NCI-H446 treated with DMSO at 0.1 percent for 48 hours (cell line): ENCODE measurements around the gene NADSYN1.

Experiments used
- DNase-seq: peaks from one replicate; lab custom pipeline; 2025; lab: John Stamatoyannopoulos, UW

Gene NADSYN1

GRCh38 chr11:71474141-71474770 lies 21.3 kb downstream of the NADSYN1 start:
- no peak for DNase-seq

GRCh38 chr11:71474771-71475483 lies 21.9 kb downstream of the NADSYN1 start:
- DNase-seq, result no peak

GRCh38 chr11:71476031-71476430 lies 23.0 kb downstream of the NADSYN1 start:
- no peak for DNase-seq

- DNase-seq, result no peak
Measured at GRCh38 chr11:71476926-71477640, 24.1 kb downstream of the NADSYN1 start.

GRCh38 chr11:71477641-71478527 lies 24.9 kb downstream of the NADSYN1 start:
- DNase-seq, result no peak

GRCh38 chr11:71478528-71478840 lies 25.5 kb downstream of the NADSYN1 start:
- no peak for DNase-seq

GRCh38 chr11:71481101-71481960 lies 28.3 kb downstream of the NADSYN1 start:
- DNase-seq, result no peak

GRCh38 chr11:71482216-71482615 lies 29.2 kb downstream of the NADSYN1 start:
- DNase-seq, result no peak

- DNase-seq, result no peak
Measured at GRCh38 chr11:71482746-71483364, 29.9 kb downstream of the NADSYN1 start.

- DNase-seq, result no peak
Measured at GRCh38 chr11:71483692-71484091, 30.7 kb downstream of the NADSYN1 start.

GRCh38 chr11:71484248-71485062 lies 31.5 kb downstream of the NADSYN1 start:
- DNase-seq, result no peak

GRCh38 chr11:71485063-71485399 lies 32.0 kb downstream of the NADSYN1 start:
- no peak for DNase-seq

GRCh38 chr11:71485466-71485865 lies 32.5 kb downstream of the NADSYN1 start:
- no peak for DNase-seq

GRCh38 chr11:71486320-71486719 lies 33.3 kb downstream of the NADSYN1 start:
- DNase-seq, result no peak

- no peak for DNase-seq
Measured at GRCh38 chr11:71488681-71489270, 35.8 kb downstream of the NADSYN1 start.

- no peak for DNase-seq
Measured at GRCh38 chr11:71489311-71490043, 36.5 kb downstream of the NADSYN1 start.

- DNase-seq, result no peak
Measured at GRCh38 chr11:71490044-71490730, 37.2 kb downstream of the NADSYN1 start.

- no peak for DNase-seq
Measured at GRCh38 chr11:71490731-71491390, 37.9 kb downstream of the NADSYN1 start.
